ENCODE measurements around the gene RAB14.

The RAB14 gene

DNA sequence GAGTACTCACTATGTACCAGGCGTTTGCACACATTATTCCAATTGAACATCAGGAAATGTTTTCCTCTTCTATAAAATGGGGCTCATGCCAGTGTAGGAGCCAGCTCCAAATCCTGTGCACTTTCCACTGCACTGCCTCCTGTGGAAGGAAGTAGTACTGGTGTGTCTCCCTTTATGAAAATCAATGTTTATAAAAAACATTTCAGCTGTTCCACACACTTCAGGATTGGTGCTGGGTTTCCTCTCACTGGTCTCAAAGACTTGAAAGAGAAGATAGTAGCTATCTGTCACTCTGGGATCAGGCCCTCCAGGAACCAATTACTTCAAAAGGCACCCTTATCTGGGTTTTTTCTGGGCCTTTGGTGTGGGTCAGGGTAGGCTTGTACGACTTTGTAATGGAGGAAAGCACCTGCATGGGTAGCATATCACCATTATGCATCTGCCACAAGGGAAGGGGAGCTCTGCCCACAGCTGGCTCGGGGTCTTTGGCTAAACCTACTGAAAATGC is 32.5 kb downstream of the RAB14 start:
- DNase-seq (ENCODE audit: low spot score in 2 of 2) = no peak
- H3K4me3 Mint-ChIP-seq = no peak overlapping the region
- H3K27ac Mint-ChIP-seq = peak overlapping the region; percentile 70
- H3K4me1 Mint-ChIP-seq = peaks cover 9% of the 10 kb centered on the region
- no peaks in the 10 kb centered on the region for H3K9me3 Mint-ChIP-seq
- ATAC-seq = peak; percentile 58
- H3K36me3 Mint-ChIP-seq = peaks cover 100% of the 10 kb centered on the region

DNA sequence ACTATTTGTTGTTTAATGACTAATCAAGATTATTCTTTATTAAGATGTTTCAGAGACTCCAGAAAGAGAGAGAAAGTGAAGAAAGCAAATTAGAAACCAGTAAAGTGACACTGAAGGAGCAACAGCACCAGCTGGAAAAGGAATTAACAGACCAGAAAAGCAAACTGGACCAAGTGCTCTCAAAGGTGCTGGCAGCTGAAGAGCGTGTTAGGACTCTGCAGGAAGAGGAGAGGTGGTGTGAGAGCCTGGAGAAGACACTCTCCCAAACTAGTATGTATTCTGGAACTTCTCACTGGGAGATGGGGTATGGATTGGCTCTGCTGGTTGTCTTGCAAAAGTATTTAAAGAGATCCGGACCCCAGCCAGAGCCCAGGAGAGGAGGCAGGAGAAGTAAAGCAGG is 33.6 kb downstream of the RAB14 start:
- Mint-ChIP-seq H3K4me3 (no peak overlapping the region), H3K4me1 (peaks cover 9% of the 10 kb centered on the region), H3K27ac (peak overlapping the region; percentile 70), H3K36me3 (peaks cover 100% of the 10 kb centered on the region), H3K9me3 (no peaks in the 10 kb centered on the region)
- DNase-seq (ENCODE audit: low spot score in 2 of 2) = no peak
- ATAC-seq = no peak

DNA sequence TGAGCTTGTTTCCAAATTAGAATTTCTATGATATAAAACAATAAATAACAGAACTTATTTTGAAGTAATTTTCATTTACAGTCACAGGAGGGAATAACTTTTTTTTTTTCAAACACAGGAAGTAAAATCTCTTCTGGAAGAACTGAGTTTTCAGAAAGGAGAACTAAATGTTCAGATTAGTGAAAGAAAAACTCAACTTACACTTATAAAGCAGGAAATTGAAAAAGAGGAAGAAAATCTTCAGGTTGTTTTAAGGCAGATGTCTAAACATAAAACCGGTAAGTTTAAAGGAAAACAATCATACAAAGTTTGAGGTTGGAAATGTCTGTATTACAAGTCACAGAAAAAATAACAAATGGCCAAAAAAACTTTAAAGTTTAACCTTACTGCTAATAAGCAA is 41.6 kb downstream of the RAB14 start:
- DNase-seq (ENCODE audit: low spot score in 2 of 2) (no peak), ATAC-seq (no peak)
- H3K4me3 Mint-ChIP-seq = no peak overlapping the region
- H3K4me1 Mint-ChIP-seq = peaks cover 13% of the 10 kb centered on the region
- H3K9me3 Mint-ChIP-seq = no peaks in the 10 kb centered on the region
- H3K36me3 Mint-ChIP-seq = peaks cover 100% of the 10 kb centered on the region
- H3K27ac Mint-ChIP-seq = peak overlapping the region; percentile 54

DNA sequence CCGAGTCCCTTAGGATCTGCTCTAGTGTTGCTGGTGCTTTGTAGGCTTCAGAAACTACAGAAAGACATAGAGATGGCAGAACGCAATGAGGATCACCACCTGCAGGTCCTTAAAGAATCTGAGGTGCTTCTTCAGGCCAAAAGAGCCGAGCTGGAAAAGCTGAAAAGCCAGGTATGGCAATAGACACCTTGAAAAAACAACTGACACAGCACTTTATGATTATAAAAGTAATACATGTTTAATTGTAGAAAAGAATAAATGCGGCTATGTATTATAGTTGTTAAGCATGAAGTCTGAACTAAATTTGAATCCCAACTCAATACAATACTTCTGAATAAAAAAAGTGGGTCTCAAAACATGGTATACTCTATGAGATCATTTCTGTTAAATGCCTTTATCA is 43.7 kb downstream of the RAB14 start:
- ATAC-seq = no peak
- no peak for DNase-seq (ENCODE audit: low spot score in 2 of 2)
- H3K9me3 Mint-ChIP-seq = no peaks in the 10 kb centered on the region
- no peak overlapping the region for H3K4me3 Mint-ChIP-seq
- peaks cover 100% of the 10 kb centered on the region for H3K36me3 Mint-ChIP-seq
- H3K4me1 Mint-ChIP-seq = peaks cover 25% of the 10 kb centered on the region
- H3K27ac Mint-ChIP-seq = no peak overlapping the region

DNA sequence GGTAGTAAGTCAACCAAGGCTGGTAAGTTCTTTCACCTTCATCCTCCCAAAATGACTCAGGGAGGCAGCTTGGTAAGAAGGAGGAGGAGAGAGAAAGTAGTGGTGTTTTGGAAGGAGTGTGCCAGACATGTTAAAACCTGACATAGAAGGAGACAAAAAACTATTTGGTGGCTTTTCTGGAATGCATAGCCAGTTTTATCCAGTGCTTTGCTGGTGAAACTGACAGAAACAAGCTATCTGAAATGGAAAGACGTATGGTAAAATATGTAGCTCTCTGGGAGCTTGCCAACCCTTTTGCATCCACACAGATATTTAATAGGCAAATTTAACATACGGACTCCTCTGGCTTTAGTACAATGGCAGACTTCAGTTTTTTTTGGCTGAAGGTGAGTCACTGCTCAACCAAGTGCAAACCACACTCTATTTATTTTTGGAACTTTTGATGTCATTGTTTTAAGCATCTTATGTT is 45.4 kb downstream of the RAB14 start:
- peaks cover 31% of the 10 kb centered on the region for H3K4me1 Mint-ChIP-seq
- H3K36me3 Mint-ChIP-seq = peaks cover 98% of the 10 kb centered on the region
- H3K27ac Mint-ChIP-seq = peak overlapping the region; percentile 79
- peak overlapping the region; percentile 15 for H3K4me3 Mint-ChIP-seq
- no peaks in the 10 kb centered on the region for H3K9me3 Mint-ChIP-seq
- ATAC-seq (peak; percentile 96), DNase-seq (ENCODE audit: low spot score in 2 of 2) (no peak)

DNA sequence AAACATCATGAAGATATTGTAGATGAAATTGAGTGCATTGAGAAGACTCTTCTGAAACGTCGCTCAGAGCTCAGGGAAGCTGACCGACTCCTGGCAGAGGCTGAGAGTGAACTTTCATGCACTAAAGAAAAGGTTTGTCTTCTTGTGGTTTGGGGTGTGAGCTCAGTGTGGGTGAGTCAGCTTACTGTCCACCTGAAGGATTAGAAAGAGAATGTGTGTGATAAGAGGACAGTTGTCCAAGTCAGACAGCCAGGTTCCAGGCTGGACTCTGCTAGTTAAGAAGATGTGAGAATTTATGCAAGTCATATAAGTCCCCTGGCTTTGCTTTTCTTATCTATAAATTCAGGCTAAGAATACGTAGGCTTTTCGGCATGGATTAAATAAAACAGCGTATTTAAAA is 46.9 kb downstream of the RAB14 start:
- DNase-seq (ENCODE audit: low spot score in 2 of 2) (no peak), ATAC-seq (no peak)
- Mint-ChIP-seq H3K27ac (no peak overlapping the region), H3K4me3 (no peak overlapping the region), H3K4me1 (peaks cover 31% of the 10 kb centered on the region), H3K9me3 (no peaks in the 10 kb centered on the region), H3K36me3 (peaks cover 98% of the 10 kb centered on the region)

DNA sequence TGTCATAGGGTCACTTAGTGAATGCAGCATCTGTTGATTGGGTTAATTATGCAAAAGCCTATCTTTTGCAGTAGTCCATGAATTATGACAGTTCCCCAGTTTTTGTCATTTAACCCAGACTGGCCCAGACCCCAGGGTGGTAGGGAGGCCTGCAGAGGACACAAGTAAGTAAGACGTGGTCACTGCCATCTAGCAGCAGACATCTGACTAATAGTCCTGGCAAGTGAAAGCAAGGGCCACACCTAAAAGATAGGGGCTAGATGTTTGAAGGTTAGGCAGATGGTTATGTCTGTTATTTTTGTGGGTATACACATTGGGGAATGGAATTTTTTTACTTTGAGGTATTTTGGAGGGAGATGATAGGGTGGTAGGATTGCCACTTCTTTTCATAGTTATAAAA is 48.0 kb downstream of the RAB14 start:
- peaks cover 98% of the 10 kb centered on the region for H3K36me3 Mint-ChIP-seq
- ATAC-seq = no peak
- peaks cover 31% of the 10 kb centered on the region for H3K4me1 Mint-ChIP-seq

DNA sequence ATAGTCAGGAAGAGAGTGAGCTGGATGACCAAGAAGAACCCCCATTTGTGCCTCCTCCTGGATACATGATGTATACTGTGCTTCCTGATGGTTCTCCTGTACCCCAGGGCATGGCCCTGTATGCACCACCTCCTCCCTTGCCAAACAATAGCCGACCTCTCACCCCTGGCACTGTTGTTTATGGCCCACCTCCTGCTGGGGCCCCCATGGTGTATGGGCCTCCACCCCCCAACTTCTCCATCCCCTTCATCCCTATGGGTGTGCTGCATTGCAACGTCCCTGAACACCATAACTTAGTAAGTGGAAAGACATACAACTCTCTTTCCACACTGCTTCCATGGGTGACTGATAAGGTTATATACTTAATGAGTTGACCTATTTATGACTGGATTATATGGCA is 51.5 kb downstream of the RAB14 start:
- no peak overlapping the region for H3K4me3 Mint-ChIP-seq
- H3K27ac Mint-ChIP-seq = peak overlapping the region; percentile 4
- peaks cover 25% of the 10 kb centered on the region for H3K4me1 Mint-ChIP-seq
- H3K36me3 Mint-ChIP-seq = peaks cover 98% of the 10 kb centered on the region
- ATAC-seq = no peak
- no peaks in the 10 kb centered on the region for H3K9me3 Mint-ChIP-seq
- DNase-seq (ENCODE audit: low spot score in 2 of 2) = no peak

More for the DNA sequence above, 48.0 kb downstream of the RAB14 start:
- no peak for DNase-seq (ENCODE audit: low spot score in 2 of 2)
- Mint-ChIP-seq H3K27ac (peak overlapping the region; percentile 3), H3K9me3 (no peaks in the 10 kb centered on the region), H3K4me3 (no peak overlapping the region)

DNA sequence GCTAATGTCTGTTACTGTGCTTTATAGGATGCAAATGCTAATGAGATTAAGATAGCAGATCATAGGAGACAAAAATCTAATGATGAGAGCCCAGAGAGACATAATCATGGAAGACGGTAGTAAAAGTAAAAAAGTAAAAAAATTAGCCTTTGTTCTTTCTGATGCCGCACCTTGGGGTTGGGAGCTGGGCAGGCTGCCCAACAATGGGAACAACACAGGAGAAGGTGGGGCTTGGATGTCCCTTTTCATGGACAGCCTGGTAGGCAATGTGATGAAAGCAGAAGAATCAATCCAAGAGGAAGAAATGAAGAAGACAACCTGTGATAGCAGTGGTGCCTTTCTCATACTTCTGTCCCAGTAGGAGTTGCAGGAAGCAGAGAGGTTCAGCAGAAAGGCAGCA is 57.2 kb downstream of the RAB14 start:
- H3K4me1 Mint-ChIP-seq = peaks cover 13% of the 10 kb centered on the region
- H3K4me3 Mint-ChIP-seq = no peak overlapping the region
- ATAC-seq (no peak), DNase-seq (ENCODE audit: low spot score in 2 of 2) (no peak)
- H3K27ac Mint-ChIP-seq = peak overlapping the region; percentile 26
- peaks cover 100% of the 10 kb centered on the region for H3K36me3 Mint-ChIP-seq
- H3K9me3 Mint-ChIP-seq = no peaks in the 10 kb centered on the region

DNA sequence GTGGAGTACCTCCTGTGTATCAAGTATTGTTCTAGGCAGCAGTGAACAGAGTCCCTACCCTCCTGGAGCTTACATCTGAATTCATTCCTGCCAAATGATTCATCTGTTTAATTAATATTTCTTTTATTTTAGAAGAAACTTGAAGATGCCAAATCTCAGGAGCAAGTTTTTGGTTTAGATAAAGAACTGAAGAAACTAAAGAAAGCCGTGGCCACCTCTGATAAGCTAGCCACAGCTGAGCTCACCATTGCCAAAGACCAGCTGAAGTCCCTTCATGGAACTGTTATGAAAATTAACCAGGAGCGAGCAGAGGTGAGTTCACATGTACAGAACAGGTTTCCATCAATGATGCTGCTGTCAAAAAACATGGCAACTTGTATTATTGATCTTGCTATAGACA is 57.9 kb downstream of the RAB14 start:
- no peak overlapping the region for H3K4me3 Mint-ChIP-seq
- peak overlapping the region; percentile 45 for H3K27ac Mint-ChIP-seq
- H3K4me1 Mint-ChIP-seq = peaks cover 13% of the 10 kb centered on the region
- peaks cover 100% of the 10 kb centered on the region for H3K36me3 Mint-ChIP-seq
- DNase-seq (ENCODE audit: low spot score in 2 of 2) (no peak), ATAC-seq (no peak)
- no peaks in the 10 kb centered on the region for H3K9me3 Mint-ChIP-seq

DNA sequence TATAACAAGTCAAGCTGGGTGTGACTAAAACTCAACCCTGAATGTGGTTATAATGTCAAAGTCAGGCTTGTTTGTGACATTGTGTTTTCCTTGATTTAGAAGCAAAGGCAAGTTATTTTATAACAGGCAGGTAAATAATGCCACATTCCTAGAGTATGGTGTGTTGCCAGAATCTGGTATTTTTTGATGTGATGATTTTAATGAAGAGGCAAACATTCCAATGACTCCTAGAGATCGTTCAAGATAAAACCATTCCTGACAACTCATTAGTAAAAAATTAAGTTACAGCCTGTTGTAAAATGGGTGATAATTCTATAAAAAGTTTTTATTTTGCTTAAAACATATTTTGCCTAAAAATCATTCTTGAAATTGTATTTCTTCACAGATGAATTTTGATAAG is 60.0 kb downstream of the RAB14 start:
- ATAC-seq (no peak), DNase-seq (ENCODE audit: low spot score in 2 of 2) (no peak)
- peaks cover 99% of the 10 kb centered on the region for H3K36me3 Mint-ChIP-seq
- H3K4me1 Mint-ChIP-seq = peaks cover 5% of the 10 kb centered on the region
- H3K9me3 Mint-ChIP-seq = no peaks in the 10 kb centered on the region
- H3K27ac Mint-ChIP-seq = peak overlapping the region; percentile 55
- H3K4me3 Mint-ChIP-seq = no peak overlapping the region

DNA sequence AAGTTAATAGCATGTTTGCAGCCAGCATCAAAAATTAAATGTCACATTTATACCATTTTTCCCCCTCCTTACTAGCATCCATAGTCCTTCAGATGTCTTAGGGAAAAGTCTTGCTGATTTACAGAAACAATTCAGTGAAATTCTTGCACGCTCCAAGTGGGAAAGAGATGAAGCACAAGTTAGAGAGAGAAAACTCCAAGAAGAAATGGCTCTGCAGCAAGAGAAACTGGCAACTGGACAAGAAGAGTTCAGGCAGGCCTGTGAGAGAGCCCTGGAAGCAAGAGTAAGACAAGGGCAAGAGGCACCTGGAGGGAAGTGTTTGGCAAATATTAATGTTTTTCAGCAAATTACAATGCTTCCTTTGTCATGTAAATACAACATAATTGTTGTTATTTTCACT is 60.4 kb downstream of the RAB14 start:
- no peak for DNase-seq (ENCODE audit: low spot score in 2 of 2)
- Mint-ChIP-seq H3K36me3 (peaks cover 99% of the 10 kb centered on the region), H3K4me3 (no peak overlapping the region), H3K4me1 (peaks cover 5% of the 10 kb centered on the region), H3K27ac (peak overlapping the region; percentile 55), H3K9me3 (no peaks in the 10 kb centered on the region)
- ATAC-seq = no peak

DNA sequence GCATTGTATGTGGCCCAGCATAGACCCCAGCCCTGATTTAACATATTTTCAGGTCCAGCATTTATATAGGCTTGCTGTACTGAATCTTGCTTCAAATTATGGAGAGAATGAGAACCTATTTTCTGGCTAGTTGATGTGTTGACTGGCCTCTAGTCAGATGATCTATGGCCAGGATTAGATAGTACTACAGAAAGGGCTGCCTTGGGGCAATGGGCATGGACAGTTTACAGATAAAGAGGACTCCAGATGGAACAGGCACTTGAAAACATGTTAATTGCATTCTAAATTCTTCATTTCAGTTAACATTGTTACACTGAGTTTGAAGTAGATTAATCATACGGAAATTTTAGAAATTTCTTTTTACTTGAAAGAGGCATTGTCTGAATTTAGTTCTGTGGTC is 61.5 kb downstream of the RAB14 start:
- H3K4me3 Mint-ChIP-seq = no peak overlapping the region
- ATAC-seq = no peak
- H3K4me1 Mint-ChIP-seq = peaks cover 5% of the 10 kb centered on the region
- no peaks in the 10 kb centered on the region for H3K9me3 Mint-ChIP-seq
- no peak for DNase-seq (ENCODE audit: low spot score in 2 of 2)
- no peak overlapping the region for H3K27ac Mint-ChIP-seq
- H3K36me3 Mint-ChIP-seq = peaks cover 99% of the 10 kb centered on the region

DNA sequence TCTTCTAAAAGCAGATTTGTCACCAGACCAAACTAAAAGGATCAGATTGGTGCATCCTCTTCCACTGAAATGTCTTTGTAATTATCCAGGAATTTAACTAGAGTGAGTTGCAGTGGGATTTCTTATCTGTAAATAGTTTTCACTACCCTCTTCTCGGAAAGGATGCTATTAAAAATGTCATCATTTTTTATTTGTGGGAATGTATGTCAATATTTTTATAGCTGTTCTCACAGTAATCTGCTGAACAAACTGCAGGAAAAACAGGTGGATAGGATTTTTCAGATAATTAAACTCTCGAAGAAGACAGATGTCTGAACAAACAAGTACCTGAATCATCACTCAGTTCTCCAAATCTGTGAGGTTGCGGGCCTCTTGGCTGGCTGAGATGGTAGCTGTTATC is 62.7 kb downstream of the RAB14 start:
- no peak for DNase-seq (ENCODE audit: low spot score in 2 of 2)
- no peaks in the 10 kb centered on the region for H3K9me3 Mint-ChIP-seq
- H3K4me1 Mint-ChIP-seq = peaks cover 5% of the 10 kb centered on the region
- H3K27ac Mint-ChIP-seq = no peak overlapping the region
- H3K36me3 Mint-ChIP-seq = peaks cover 98% of the 10 kb centered on the region
- no peak overlapping the region for H3K4me3 Mint-ChIP-seq
- no peak for ATAC-seq

DNA sequence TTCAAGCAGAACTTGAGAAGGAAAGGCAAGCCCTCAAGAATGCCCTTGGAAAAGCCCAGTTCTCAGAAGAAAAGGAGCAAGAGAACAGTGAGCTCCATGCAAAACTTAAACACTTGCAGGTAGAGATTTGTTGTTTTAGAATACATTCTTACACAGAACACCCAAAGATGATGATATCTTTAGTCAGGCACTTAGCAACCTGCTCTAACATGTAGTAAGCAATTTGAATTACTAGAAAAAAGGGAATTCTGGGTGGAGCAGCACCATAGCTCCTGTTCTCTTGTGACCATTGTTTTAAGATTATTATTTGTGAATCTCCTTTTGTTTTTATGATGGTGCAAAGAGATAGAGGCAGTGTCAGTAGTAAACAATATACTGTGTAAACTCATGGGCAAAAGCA is 63.1 kb downstream of the RAB14 start:
- Mint-ChIP-seq H3K27ac (no peak overlapping the region), H3K4me3 (no peak overlapping the region), H3K36me3 (peaks cover 97% of the 10 kb centered on the region), H3K9me3 (no peaks in the 10 kb centered on the region), H3K4me1 (peaks cover 5% of the 10 kb centered on the region)
- no peak for ATAC-seq
- DNase-seq (ENCODE audit: low spot score in 2 of 2) = no peak

DNA sequence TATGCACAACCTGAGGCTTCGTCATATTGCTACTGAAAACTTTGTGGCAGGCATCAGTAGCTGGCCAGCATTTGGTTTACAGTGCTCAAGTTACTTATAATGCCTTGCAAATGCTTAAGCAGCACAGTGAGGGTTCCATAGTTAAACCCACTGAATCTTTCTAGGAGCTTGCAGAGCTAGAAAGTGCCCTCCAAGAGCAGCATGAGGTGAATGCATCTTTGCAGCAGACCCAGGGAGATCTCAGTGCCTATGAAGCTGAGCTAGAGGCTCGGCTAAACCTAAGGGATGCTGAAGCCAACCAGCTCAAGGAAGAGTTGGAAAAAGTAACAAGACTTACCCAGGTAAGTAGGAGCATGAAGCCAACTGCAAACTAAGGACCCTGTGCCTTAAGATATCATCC is 66.0 kb downstream of the RAB14 start:
- DNase-seq (ENCODE audit: low spot score in 2 of 2) = no peak
- Mint-ChIP-seq H3K4me3 (no peak overlapping the region), H3K27ac (no peak overlapping the region), H3K9me3 (no peaks in the 10 kb centered on the region), H3K36me3 (peaks cover 80% of the 10 kb centered on the region), H3K4me1 (peaks cover 29% of the 10 kb centered on the region)
- no peak for ATAC-seq
